ENCODE results near the gene CCDC60. TPM values are rescaled to one million over a fixed set of nuclear protein-coding genes. Genes with fewer than 3 reads are reported as not detected.

CCDC60 gene
- total and polyA plus RNA-seq, 2 experiments from 2014 or later: not detected

- Histone ChIP-seq H3K9me3 (ENCODE audit: low read depth) (no peaks in the 10 kb centered on the region), H3K4me3 (no peak overlapping the region), H2AFZ (no peak overlapping the region), H4K20me1 (ENCODE audit: insufficient read depth) (no peaks in the 10 kb centered on the region), H3K27me3 (replicated peaks; ENCODE audit: insufficient read depth) (no peaks in the 10 kb centered on the region), H3K4me2 (ENCODE audit: unreplicated experiment) (no peak overlapping the region), H3K36me3 (ENCODE audit: low read depth) (no peaks in the 10 kb centered on the region), H3F3A (ENCODE audit: insufficient read depth) (no peaks in the 10 kb centered on the region), H3K9me2 (ENCODE audit: insufficient read depth) (no peaks in the 10 kb centered on the region), H3K79me2 (ENCODE audit: insufficient read depth) (no peaks in the 10 kb centered on the region), H3K4me1 (ENCODE audit: insufficient read depth) (no peaks in the 10 kb centered on the region), H3K9ac (no peak overlapping the region), H3K27ac (no peak overlapping the region)
- in situ Hi-C loops (cut with MboI): no loop called here
- no peak for DNase-seq
- WGBS, 2 experiments (ENCODE audit: low coverage in 1 of 2, low lambda C conversion rate in 2 of 2, missing lambda C conversion rate in 2 of 2): 18 to 26% methylated on average over 2 of the region's 2 CpGs
- TF ChIP-seq EZH2 (IDR thresholded peaks at IDR 0.05; ENCODE audit: insufficient read depth, poor library complexity, severe bottlenecking) (no peak), EZH2phosphoT487 (IDR thresholded peaks at IDR 0.05; ENCODE audit: insufficient read depth, low read depth) (no peak)
Measured at GRCh38 chr12:119296535-119296934, 38.0 kb upstream of the CCDC60 start.

- TF ChIP-seq EZH2phosphoT487 (IDR thresholded peaks at IDR 0.05; ENCODE audit: insufficient read depth, low read depth): no peak
- TF ChIP-seq EZH2 (IDR thresholded peaks at IDR 0.05; ENCODE audit: insufficient read depth, poor library complexity, severe bottlenecking): no peak
- H3K4me3 ChIP-seq: no peak overlapping the region
- no peaks in the 10 kb centered on the region for H3K79me2 ChIP-seq (ENCODE audit: insufficient read depth)
- no peaks in the 10 kb centered on the region for H3K9me3 ChIP-seq (ENCODE audit: low read depth)
- H3K9me2 ChIP-seq (ENCODE audit: insufficient read depth): no peaks in the 10 kb centered on the region
- no peaks in the 10 kb centered on the region for H3K4me1 ChIP-seq (ENCODE audit: insufficient read depth)
- no peak overlapping the region for H2AFZ ChIP-seq
- no peaks in the 10 kb centered on the region for H3K36me3 ChIP-seq (ENCODE audit: low read depth)
- no peak overlapping the region for H3K9ac ChIP-seq
- H3K4me2 ChIP-seq (ENCODE audit: unreplicated experiment): no peak overlapping the region
- no peak overlapping the region for H3K27ac ChIP-seq
- no peaks in the 10 kb centered on the region for H3F3A ChIP-seq (ENCODE audit: insufficient read depth)
- no peaks in the 10 kb centered on the region for H3K27me3 ChIP-seq (replicated peaks; ENCODE audit: insufficient read depth)
- DNase-seq: no peak
- no peaks in the 10 kb centered on the region for H4K20me1 ChIP-seq (ENCODE audit: insufficient read depth)
- in situ Hi-C loops (cut with MboI): no loop called here
Measured at GRCh38 chr12:119299130-119299529, 35.4 kb upstream of the CCDC60 start.

- no peaks in the 10 kb centered on the region for H3K79me2 ChIP-seq (ENCODE audit: insufficient read depth)
- no peaks in the 10 kb centered on the region for H3F3A ChIP-seq (ENCODE audit: insufficient read depth)
- no peaks in the 10 kb centered on the region for H3K9me2 ChIP-seq (ENCODE audit: insufficient read depth)
- H3K9ac ChIP-seq: no peak overlapping the region
- no peaks in the 10 kb centered on the region for H4K20me1 ChIP-seq (ENCODE audit: insufficient read depth)
- H3K36me3 ChIP-seq (ENCODE audit: low read depth): no peaks in the 10 kb centered on the region
- no peak overlapping the region for H3K4me2 ChIP-seq (ENCODE audit: unreplicated experiment)
- no peak overlapping the region for H3K4me3 ChIP-seq
- in situ Hi-C loops (cut with MboI): no loop called here
- TF ChIP-seq EZH2 (IDR thresholded peaks at IDR 0.05; ENCODE audit: insufficient read depth, poor library complexity, severe bottlenecking) (no peak), EZH2phosphoT487 (IDR thresholded peaks at IDR 0.05; ENCODE audit: insufficient read depth, low read depth) (no peak)
- H3K27me3 ChIP-seq (replicated peaks; ENCODE audit: insufficient read depth): no peaks in the 10 kb centered on the region
- H2AFZ ChIP-seq: no peak overlapping the region
- H3K9me3 ChIP-seq (ENCODE audit: low read depth): no peaks in the 10 kb centered on the region
- whole genome bisulfite sequencing, 2 experiments (ENCODE audit: low coverage in 1 of 2, low lambda C conversion rate in 2 of 2, missing lambda C conversion rate in 2 of 2): 29 to 35% methylated on average over 9 of the region's 9 CpGs
- no peak overlapping the region for H3K27ac ChIP-seq
- H3K4me1 ChIP-seq (ENCODE audit: insufficient read depth): no peaks in the 10 kb centered on the region
- no peak for DNase-seq
Measured at GRCh38 chr12:119301379-119301778, 33.1 kb upstream of the CCDC60 start.

DNA sequence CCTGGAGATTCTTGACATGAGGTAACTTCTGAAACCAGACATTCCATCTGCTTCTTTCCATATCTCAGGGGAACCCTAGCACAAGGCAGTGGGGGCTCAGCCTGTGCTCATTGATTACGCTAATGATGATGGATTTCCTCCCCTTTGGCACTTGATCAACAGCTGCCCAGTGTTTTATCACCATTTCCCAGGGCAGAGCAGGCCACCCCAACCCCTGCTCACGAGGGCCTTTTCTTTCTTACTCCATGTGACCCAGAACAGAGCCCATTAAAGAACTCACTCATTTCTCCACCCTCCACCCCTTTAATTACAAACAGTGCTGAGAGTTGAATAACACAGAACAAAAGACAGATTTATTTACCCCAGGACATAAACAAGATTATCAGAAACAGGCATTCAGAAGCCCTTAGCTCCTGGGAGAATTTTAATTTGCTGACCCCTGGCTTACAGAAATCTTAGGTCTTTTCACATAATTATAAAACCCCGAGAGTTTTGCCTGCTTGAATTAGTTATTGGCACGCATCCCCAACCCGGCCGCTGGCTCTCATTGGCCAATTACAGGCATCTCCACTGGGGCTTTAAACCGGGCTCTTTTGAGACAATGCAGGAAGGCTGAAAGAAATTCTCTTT is 32.0 kb upstream of the CCDC60 start:
- Histone ChIP-seq H3K4me3 (no peak overlapping the region), H3K4me2 (ENCODE audit: unreplicated experiment) (no peak overlapping the region), H3F3A (ENCODE audit: insufficient read depth) (no peaks in the 10 kb centered on the region), H3K27me3 (replicated peaks; ENCODE audit: insufficient read depth) (no peaks in the 10 kb centered on the region), H3K4me1 (ENCODE audit: insufficient read depth) (no peaks in the 10 kb centered on the region), H3K79me2 (ENCODE audit: insufficient read depth) (no peaks in the 10 kb centered on the region), H3K27ac (no peak overlapping the region), H3K9ac (no peak overlapping the region), H3K9me2 (ENCODE audit: insufficient read depth) (no peaks in the 10 kb centered on the region), H3K9me3 (ENCODE audit: low read depth) (no peaks in the 10 kb centered on the region), H4K20me1 (ENCODE audit: insufficient read depth) (no peaks in the 10 kb centered on the region), H3K36me3 (ENCODE audit: low read depth) (no peaks in the 10 kb centered on the region), H2AFZ (no peak overlapping the region)
- no peak for DNase-seq
- WGBS, 2 experiments (ENCODE audit: low coverage in 1 of 2, low lambda C conversion rate in 2 of 2, missing lambda C conversion rate in 2 of 2): 2 to 6% methylated on average over 7 of the region's 7 CpGs
- in situ Hi-C loops (cut with MboI): no loop called here
- TF ChIP-seq EZH2 (IDR thresholded peaks at IDR 0.05; ENCODE audit: insufficient read depth, poor library complexity, severe bottlenecking) (no peak), EZH2phosphoT487 (IDR thresholded peaks at IDR 0.05; ENCODE audit: insufficient read depth, low read depth) (no peak)

- TF ChIP-seq EZH2phosphoT487 (IDR thresholded peaks at IDR 0.05; ENCODE audit: insufficient read depth, low read depth) (no peak), EZH2 (IDR thresholded peaks at IDR 0.05; ENCODE audit: insufficient read depth, poor library complexity, severe bottlenecking) (no peak)
- in situ Hi-C loops (cut with MboI): no loop called here
- H3K4me2 ChIP-seq (ENCODE audit: unreplicated experiment): no peak overlapping the region
- no peaks in the 10 kb centered on the region for H4K20me1 ChIP-seq (ENCODE audit: insufficient read depth)
- DNase-seq: no peak
- H3K27ac ChIP-seq: no peak overlapping the region
- H3K9ac ChIP-seq: no peak overlapping the region
- no peaks in the 10 kb centered on the region for H3K4me1 ChIP-seq (ENCODE audit: insufficient read depth)
- no peaks in the 10 kb centered on the region for H3K9me3 ChIP-seq (ENCODE audit: low read depth)
- no peaks in the 10 kb centered on the region for H3F3A ChIP-seq (ENCODE audit: insufficient read depth)
- no peaks in the 10 kb centered on the region for H3K27me3 ChIP-seq (replicated peaks; ENCODE audit: insufficient read depth)
- H3K36me3 ChIP-seq (ENCODE audit: low read depth): no peaks in the 10 kb centered on the region
- H3K9me2 ChIP-seq (ENCODE audit: insufficient read depth): no peaks in the 10 kb centered on the region
- H3K4me3 ChIP-seq: no peak overlapping the region
- H3K79me2 ChIP-seq (ENCODE audit: insufficient read depth): no peaks in the 10 kb centered on the region
- no peak overlapping the region for H2AFZ ChIP-seq
- 27 to 29% methylated on average over 6 of the region's 6 CpGs for WGBS, 2 experiments (ENCODE audit: low coverage in 1 of 2, low lambda C conversion rate in 2 of 2, missing lambda C conversion rate in 2 of 2)
Measured at GRCh38 chr12:119306593-119306992, 27.9 kb upstream of the CCDC60 start.

Measured in GM23248 (cell line).